B cell (primary cell): ENCODE results near the gene UBE4A. TPM values are rescaled to one million over a fixed set of nuclear protein-coding genes. Genes with fewer than 3 reads are reported as not detected.

Experiments
- ATAC-seq: fragments of 200-7000 bp; cut with Tn5 transposase; one replicate; pipeline ENCODE4 v1.10.0; 2021; ENCODE audit warnings: low read depth, mild to moderate bottlenecking, moderate number of reproducible peaks, moderate library complexity
- CTCF ChIA-PET: fragments of 350-600 bp; sonication (Branson Sonifier 250); formaldehyde crosslinking; loops from one replicate; lab custom pipeline; 2021; ENCODE audit warnings: antibody characterized with exemption, inconsistent platforms; lab: Charles Lee
- POLR2A ChIA-PET: fragments of 350-600 bp; sonication (Branson Sonifier 250); formaldehyde crosslinking; loops from one replicate; lab custom pipeline; 2021; ENCODE audit warnings: antibody characterized with exemption; lab: Charles Lee
- DNase-seq: peaks from one replicate; pipeline ENCODE4 v3.0.0; 2013
- H2AFZ ChIP-seq: 2 replicates; pipeline ENCODE4 v1.6.1; 2012; ENCODE audit warnings: mild to moderate bottlenecking, low read depth, low read length; ENCODE audit not compliant: insufficient read depth, poor library complexity, severe bottlenecking
- H3K27ac ChIP-seq, 2 donors: 1 replicate in 1 of 2; 2 replicates in 1 of 2; pipeline ENCODE4 v1.5.1; 2012 to 2013; ENCODE audit warnings: low read length in 2 of 2, mild to moderate bottlenecking in 2 of 2, moderate library complexity in 1 of 2
- H3K27me3 ChIP-seq, 4 experiments: fragments of 200-600 bp in 1 of 4; sonication (generic) in 1 of 4; replicated peaks in 1 of 4; 1 replicate in 2 of 4; 2 replicates in 2 of 4; pipeline versions ENCODE4 v1.6.1 to v1.7.0; 2013 to 2016; ENCODE audit warnings: low read length in 3 of 4, mild to moderate bottlenecking in 2 of 4, mixed read lengths in 1 of 4, moderate library complexity in 1 of 4; ENCODE audit not compliant: insufficient read depth in 4 of 4, control insufficient read depth in 3 of 4; ENCODE audit errors: control extremely low read depth in 1 of 4
- H3K36me3 ChIP-seq, 2 experiments: replicated peaks in 1 of 2; 1 replicate in 1 of 2; 2 replicates in 1 of 2; pipeline versions ENCODE4 v1.6.1 to v1.7.1; 2013; ENCODE audit warnings: low read length in 1 of 2; ENCODE audit not compliant: insufficient read depth in 2 of 2, control insufficient read depth in 1 of 2; ENCODE audit errors: control extremely low read depth in 1 of 2, extremely low read depth in 1 of 2
- H3K4me1 ChIP-seq, 2 donors: fragments of 200-600 bp in 1 of 2; sonication (generic) in 1 of 2; 1 replicate in 1 of 2; 2 replicates in 1 of 2; pipeline versions ENCODE4 v1.5.1 to v1.6.1; 2013 to 2017; ENCODE audit warnings: low read length in 2 of 2; ENCODE audit not compliant: control insufficient read depth in 2 of 2, insufficient read depth in 2 of 2
- H3K4me2 ChIP-seq: replicated peaks from 2 replicates; pipeline ENCODE3; 2012; ENCODE audit warnings: mild to moderate bottlenecking, low read depth, low read length; ENCODE audit not compliant: poor library complexity, severe bottlenecking
- H3K4me3 ChIP-seq, 5 experiments: fragments of 200-600 bp in 1 of 5; sonication (generic) in 1 of 5; 1 replicate in 3 of 5; 2 replicates in 2 of 5; pipeline versions ENCODE4 v1.5.1 to v1.7.0; 2011 to 2016; ENCODE audit warnings: low read length in 4 of 5, mild to moderate bottlenecking in 4 of 5, low read depth in 2 of 5, control low read depth in 1 of 5, moderate library complexity in 1 of 5; ENCODE audit not compliant: insufficient read depth in 1 of 5; ENCODE audit errors: control extremely low read depth in 1 of 5, extremely low read depth in 1 of 5
- H3K79me2 ChIP-seq: fragments of 200-600 bp; sonication (generic); one replicate; pipeline ENCODE4 v1.6.0; 2016; ENCODE audit warnings: low read length; ENCODE audit not compliant: control insufficient read depth, insufficient read depth
- H3K9ac ChIP-seq: fragments of 200-600 bp; sonication (generic); 2 replicates; pipeline ENCODE4 v1.6.1; 2017; ENCODE audit warnings: mild to moderate bottlenecking, low read length, moderate library complexity
- H3K9me3 ChIP-seq, 3 donors: one replicate each; pipeline versions ENCODE4 v1.6.1 to v1.7.1; 2013; ENCODE audit warnings: low read length in 2 of 3; ENCODE audit not compliant: control insufficient read depth in 2 of 3, insufficient read depth in 1 of 3; ENCODE audit errors: control extremely low read depth in 1 of 3
- H4K20me1 ChIP-seq: 2 replicates; pipeline ENCODE4 v1.6.0; 2012; ENCODE audit warnings: mild to moderate bottlenecking, low read length; ENCODE audit not compliant: insufficient read depth, control insufficient read depth, poor library complexity, severe bottlenecking
- H3K27ac Mint-ChIP-seq: one replicate; pipeline ENCODE4 v1.8.0; 2021; ENCODE audit warnings: mixed read lengths
- H3K27me3 Mint-ChIP-seq: one replicate; pipeline ENCODE4 v1.8.0; 2021; ENCODE audit warnings: mixed read lengths
- H3K4me1 Mint-ChIP-seq: one replicate; pipeline ENCODE4 v1.8.0; 2021; ENCODE audit warnings: mixed read lengths
- H3K4me3 Mint-ChIP-seq: one replicate; pipeline ENCODE4 v1.8.0; 2021; ENCODE audit warnings: mixed read lengths
- H3K9me3 Mint-ChIP-seq: one replicate; pipeline ENCODE4 v1.8.0; 2022; ENCODE audit warnings: mixed read lengths; ENCODE audit not compliant: insufficient read depth
- CTCF ChIP-seq: fragments of 200-600 bp; IDR thresholded peaks from one replicate; pipeline ENCODE4 v1.8.0; 2022; ENCODE audit warnings: antibody characterized with exemption, mild to moderate bottlenecking
- EZH2 ChIP-seq: IDR thresholded peaks from 2 replicates; pipeline ENCODE4 v1.6.1; 2012; ENCODE audit warnings: borderline replicate concordance, low read depth, mild to moderate bottlenecking, moderate library complexity, low read length; ENCODE audit not compliant: insufficient read depth, poor library complexity, severe bottlenecking
- WGBS: methylation state at CpG from one replicate; pipeline ENCODE4 v1.1.5; 2013; ENCODE audit warnings: missing lambda C conversion rate; ENCODE audit not compliant: insufficient coverage; 5-methylcytosine and 5-hydroxymethylcytosine counted together
- intact Hi-C: fragments of 100-400 bp; cut with micrococcal nuclease; formaldehyde crosslinking; loops from one replicate; pipeline ENCODE4 v1.10.0; 2022
- polyA plus RNA-seq: library from polyadenylated mRNA; depleted of rRNA; stranded (reverse); fragments of >200 nt; gene quantifications from 2 replicates; pipeline ENCODE4 v1.2.3, GENCODE V29; 2012
- total RNA-seq, 2 donors: library from RNA; stranded (reverse); fragments of 120-200 nt in 1 of 2; gene quantifications; 1 replicate in 1 of 2; 2 replicates in 1 of 2; pipeline versions ENCODE4 v1.2.3 to v1.2.4, GENCODE V29; 2013 to 2022

UBE4A gene
- total and polyA plus RNA-seq, 2 donors (not counting 1 experiment from before 2014, with no cell fraction given): 14.7 to 37.3 TPM

- Histone ChIP-seq H3K79me2 (peaks cover 99% of the 10 kb centered on the region), H2AFZ (no peak overlapping the region), H3K4me2 (no peak overlapping the region), H4K20me1 (peaks cover 95% of the 10 kb centered on the region), H3K9me3 (no peaks in the 10 kb centered on the region), H3K4me1 (peaks cover 43 to 53% of the 10 kb centered on the region in 2 donors), H3K27ac (peak overlapping the region in 1 of 2 donors; percentile 94), H3K36me3 (peaks cover 0 to 7% of the 10 kb centered on the region in 2 experiments), H3K4me3 (no peak overlapping the region), H3K9ac (no peak overlapping the region), H3K27me3 (no peaks in the 10 kb centered on the region)
- POLR2A ChIA-PET: interaction anchor here (0.5 to 0.6 kb wide), 2 partner anchors 30 to 1305 kb away, joined by 6 read pairs; no protein-coding TSS in a partner anchor
- H3K4me1 Mint-ChIP-seq: peaks cover 79% of the 10 kb centered on the region
- no peak for ATAC-seq
- intact Hi-C loops: no loop called here
- no CpG with 5 or more reads among the region's 3 CpGs for WGBS
- DNase-seq: no peak
- no peak for TF ChIP-seq CTCF
- TF ChIP-seq EZH2: no peak
- H3K4me3 Mint-ChIP-seq: peak overlapping the region; percentile 33
- no peaks in the 10 kb centered on the region for H3K27me3 Mint-ChIP-seq
- peak overlapping the region; percentile 59 for H3K27ac Mint-ChIP-seq
- no peaks in the 10 kb centered on the region for H3K9me3 Mint-ChIP-seq
- CTCF ChIA-PET: interaction anchor here (1.6 kb wide), 1 partner anchor 244 kb away, joined by 3 read pairs; no protein-coding TSS in a partner anchor
These were observed 82.4 kb downstream of the UBE4A start for GRCh38 chr11:118441770-118442275.

- peaks cover 99% of the 10 kb centered on the region for H3K79me2 ChIP-seq
- H3K4me3 ChIP-seq: no peak overlapping the region
- TF ChIP-seq CTCF (no peak), EZH2 (no peak)
- peak overlapping the region; percentile 1 for H3K4me3 Mint-ChIP-seq
- H3K9ac ChIP-seq: no peak overlapping the region
- no peaks in the 10 kb centered on the region for H3K27me3 Mint-ChIP-seq
- peaks cover 83% of the 10 kb centered on the region for H3K4me1 Mint-ChIP-seq
- H3K9me3 ChIP-seq: no peaks in the 10 kb centered on the region
- ATAC-seq (no peak), DNase-seq (no peak)
- H2AFZ ChIP-seq: no peak overlapping the region
- CTCF ChIA-PET: interaction anchor here (1.6 kb wide), 1 partner anchor 244 kb away, joined by 3 read pairs; no protein-coding TSS in a partner anchor
- peaks cover 43 to 53% of the 10 kb centered on the region in 2 donors for H3K4me1 ChIP-seq
- intact Hi-C loops: no loop called here
- H3K27ac ChIP-seq: peak overlapping the region in 1 of 2 donors; percentile 94
- peak overlapping the region; percentile 23 for H3K4me2 ChIP-seq
- H3K36me3 ChIP-seq: peaks cover 0 to 8% of the 10 kb centered on the region in 2 experiments
- 75% methylated on average over 2 of the region's 3 CpGs for WGBS
- no peaks in the 10 kb centered on the region for H3K9me3 Mint-ChIP-seq
- H4K20me1 ChIP-seq: peaks cover 95% of the 10 kb centered on the region
- no peak overlapping the region for H3K27ac Mint-ChIP-seq
- POLR2A ChIA-PET: interaction anchor here (0.5 kb wide), 1 partner anchor 1305 kb away, joined by 6 read pairs; no protein-coding TSS in a partner anchor
- no peaks in the 10 kb centered on the region for H3K27me3 ChIP-seq
These were observed 82.9 kb downstream of the UBE4A start for GRCh38 chr11:118442301-118442700.
